Gastroesophageal sphincter (tissue), 4 donors: Measurements from ENCODE around the gene DDHD1. TPM values are rescaled to one million over a fixed set of nuclear protein-coding genes. Genes with fewer than 3 reads are reported as not detected.

Source experiments
- ATAC-seq: fragments of 150-250 bp; one replicate; pipeline ENCODE4 v1.9.1; 2016; ENCODE audit warnings: mild to moderate bottlenecking, moderate library complexity
- H3K27ac ChIP-seq, 4 donors: fragments of 200-600 bp; sonication (generic) in 3 of 4; 1 replicate in 3 of 4; 2 replicates in 1 of 4; pipeline ENCODE4 v1.5.1; 2016 to 2019
- H3K27me3 ChIP-seq: fragments of 200-600 bp; sonication (generic); one replicate; pipeline ENCODE4 v1.5.1; 2019
- H3K36me3 ChIP-seq, 2 donors: fragments of 200-600 bp; sonication (generic); one replicate each; pipeline ENCODE4 v1.5.1; 2019; ENCODE audit warnings: control low read depth in 1 of 2
- H3K4me1 ChIP-seq, 3 donors: fragments of 200-600 bp; sonication (generic); 1 replicate in 2 of 3; 2 replicates in 1 of 3; pipeline ENCODE4 v1.5.1; 2016 to 2019; ENCODE audit warnings: control low read depth in 2 of 3
- H3K4me3 ChIP-seq, 2 donors: fragments of 200-600 bp; sonication (generic); one replicate each; pipeline ENCODE4 v1.5.1; 2019; ENCODE audit warnings: mild to moderate bottlenecking in 1 of 2, moderate library complexity in 1 of 2
- H3K9me3 ChIP-seq, 3 donors: fragments of 200-600 bp; sonication (generic); one replicate each; pipeline ENCODE4 v1.5.1; 2017 to 2019; ENCODE audit warnings: control low read depth in 2 of 3
- EP300 ChIP-seq: sonication (generic); formaldehyde crosslinking; IDR thresholded peaks from one replicate; pipeline ENCODE4 v1.6.1; 2017; ENCODE audit warnings: antibody characterized with exemption, mild to moderate bottlenecking
- POLR2A ChIP-seq, 2 donors: fragments of 450-650 bp; IDR thresholded peaks; one replicate each; pipeline ENCODE4 v1.6.1; 2017; ENCODE audit warnings: antibody characterized with exemption in 2 of 2, mild to moderate bottlenecking in 2 of 2, moderate library complexity in 1 of 2
- POLR2AphosphoS5 ChIP-seq: sonication (generic); formaldehyde crosslinking; IDR thresholded peaks from one replicate; pipeline ENCODE4 v1.6.1; 2017; ENCODE audit warnings: antibody characterized with exemption
- WGBS, 2 donors: methylation state at CpG; one replicate each; pipeline ENCODE4 v1.1.5; 2018; ENCODE audit warnings: low coverage in 1 of 2; 5-methylcytosine and 5-hydroxymethylcytosine counted together
- total RNA-seq, 4 donors: library from RNA; depleted of rRNA; stranded (reverse); fragments of >200 nt; gene quantifications; one replicate each; pipeline ENCODE4 v1.1.0, GENCODE V29; 2016
- TF ChIP-seq, protein P1 (sequence below), 4 experiments: fragments of 200-600 bp in 2 of 4; fragments of 450-650 bp in 2 of 4; sonication (generic) in 1 of 4; IDR thresholded peaks; one replicate each; pipeline ENCODE4 v1.5.1; 2017 to 2019; ENCODE audit warnings: antibody characterized with exemption in 4 of 4, mild to moderate bottlenecking in 2 of 4, moderate library complexity in 2 of 4

The DDHD1 gene
- total RNA-seq, 4 donors from 2014 or later, result 15.4 to 36.4 (median 20.7) TPM

DNA sequence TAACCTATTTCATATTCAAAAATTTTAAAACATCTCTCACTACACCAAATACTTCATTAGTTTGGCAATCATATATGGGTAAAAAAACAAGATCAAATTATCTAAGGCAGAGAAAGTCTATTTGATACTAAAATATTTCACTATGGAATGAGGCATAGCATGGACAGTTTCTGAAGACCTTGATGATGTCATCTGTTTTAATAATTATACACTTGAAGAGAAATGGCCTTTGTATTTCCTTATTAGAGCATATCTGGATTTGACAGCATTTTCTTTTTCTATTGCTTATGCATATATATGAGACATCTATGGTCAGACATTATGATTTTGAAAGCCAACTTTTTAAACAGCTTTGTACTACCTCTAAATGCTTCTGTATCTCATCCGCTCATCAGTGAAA, 88.6 kb downstream of the DDHD1 start:
- no peak overlapping the region for H3K27ac ChIP-seq
- H3K36me3 ChIP-seq, result no peaks in the 10 kb centered on the region
- ATAC-seq, result no peak
- 29 to 83% methylated on average over 1 of the region's 1 CpG for WGBS, 2 donors
- no peaks in the 10 kb centered on the region for H3K4me1 ChIP-seq
- TF ChIP-seq EP300, result no peak
- TF ChIP-seq, protein P1, sequence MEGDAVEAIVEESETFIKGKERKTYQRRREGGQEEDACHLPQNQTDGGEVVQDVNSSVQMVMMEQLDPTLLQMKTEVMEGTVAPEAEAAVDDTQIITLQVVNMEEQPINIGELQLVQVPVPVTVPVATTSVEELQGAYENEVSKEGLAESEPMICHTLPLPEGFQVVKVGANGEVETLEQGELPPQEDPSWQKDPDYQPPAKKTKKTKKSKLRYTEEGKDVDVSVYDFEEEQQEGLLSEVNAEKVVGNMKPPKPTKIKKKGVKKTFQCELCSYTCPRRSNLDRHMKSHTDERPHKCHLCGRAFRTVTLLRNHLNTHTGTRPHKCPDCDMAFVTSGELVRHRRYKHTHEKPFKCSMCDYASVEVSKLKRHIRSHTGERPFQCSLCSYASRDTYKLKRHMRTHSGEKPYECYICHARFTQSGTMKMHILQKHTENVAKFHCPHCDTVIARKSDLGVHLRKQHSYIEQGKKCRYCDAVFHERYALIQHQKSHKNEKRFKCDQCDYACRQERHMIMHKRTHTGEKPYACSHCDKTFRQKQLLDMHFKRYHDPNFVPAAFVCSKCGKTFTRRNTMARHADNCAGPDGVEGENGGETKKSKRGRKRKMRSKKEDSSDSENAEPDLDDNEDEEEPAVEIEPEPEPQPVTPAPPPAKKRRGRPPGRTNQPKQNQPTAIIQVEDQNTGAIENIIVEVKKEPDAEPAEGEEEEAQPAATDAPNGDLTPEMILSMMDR (IDR thresholded peaks at IDR 0.05), result no peak
- no peaks in the 10 kb centered on the region for H3K27me3 ChIP-seq
- no peaks in the 10 kb centered on the region for H3K9me3 ChIP-seq
- H3K4me3 ChIP-seq, result no peak overlapping the region

DNA sequence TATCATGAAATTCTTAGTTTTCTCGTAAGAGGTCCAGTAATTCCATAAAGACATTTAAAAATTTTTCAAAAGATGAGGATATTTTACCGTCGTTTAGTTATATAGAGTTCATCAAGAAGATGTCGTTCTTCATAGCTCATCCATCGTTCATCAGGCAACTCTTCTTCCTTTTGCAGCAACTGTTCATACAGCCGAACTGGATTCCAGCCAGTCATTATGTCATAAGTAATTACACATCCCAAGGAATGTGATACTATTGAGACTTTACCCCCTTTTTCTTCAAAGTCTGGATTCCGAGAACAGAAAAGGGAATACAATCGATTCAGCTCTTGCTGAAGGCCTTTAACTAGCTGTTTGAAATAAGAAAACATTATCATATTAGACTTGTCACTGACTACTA, 90.3 kb downstream of the DDHD1 start:
- 67 to 75% methylated on average over 8 of the region's 8 CpGs for WGBS, 2 donors

DNA sequence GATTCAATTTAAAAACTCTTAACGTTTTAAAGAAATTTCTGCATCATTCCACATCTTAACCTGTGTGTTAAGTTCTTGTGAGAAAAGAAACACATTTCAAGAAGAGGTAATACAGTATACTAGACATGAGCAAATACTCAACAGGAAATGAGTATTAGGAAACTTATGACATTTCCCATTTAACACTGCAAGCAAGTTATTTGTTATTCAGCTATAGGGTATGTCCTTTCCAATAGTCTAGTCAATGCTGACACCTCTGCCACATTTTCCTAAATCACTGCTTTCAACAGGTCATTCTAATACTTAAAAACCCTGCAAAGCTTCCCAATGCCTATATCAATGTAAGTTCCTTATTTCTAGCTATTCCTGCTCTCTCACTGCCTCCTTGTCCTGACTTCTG, 93.1 kb downstream of the DDHD1 start:
- H3K27ac ChIP-seq, result no peak overlapping the region
- TF ChIP-seq POLR2AphosphoS5 (no peak), POLR2A (IDR thresholded peaks at IDR 0.05) (no peak), EP300 (no peak)
- TF ChIP-seq, protein P1 (IDR thresholded peaks at IDR 0.05), result no peak
- no peak for ATAC-seq
- WGBS, 2 donors, result 67 to 75% methylated on average over 1 of the region's 1 CpG
- peaks cover 0 to 32% (median 7%) of the 10 kb centered on the region in 3 donors for H3K4me1 ChIP-seq
- no peak overlapping the region for H3K4me3 ChIP-seq
- H3K9me3 ChIP-seq, result no peaks in the 10 kb centered on the region
- no peaks in the 10 kb centered on the region for H3K36me3 ChIP-seq
- H3K27me3 ChIP-seq, result no peaks in the 10 kb centered on the region

More for the DNA sequence above, 90.3 kb downstream of the DDHD1 start:
- ATAC-seq, result no peak
- Histone ChIP-seq H3K36me3 (no peaks in the 10 kb centered on the region), H3K9me3 (no peaks in the 10 kb centered on the region), H3K27me3 (no peaks in the 10 kb centered on the region), H3K27ac (no peak overlapping the region), H3K4me3 (no peak overlapping the region), H3K4me1 (peaks cover 0 to 4% (median 0%) of the 10 kb centered on the region in 3 donors)
- TF ChIP-seq EP300, result no peak
- TF ChIP-seq POLR2A (IDR thresholded peaks at IDR 0.05), result no peak
- TF ChIP-seq, protein P1 (IDR thresholded peaks at IDR 0.05), result no peak
- TF ChIP-seq POLR2AphosphoS5, result no peak

DNA sequence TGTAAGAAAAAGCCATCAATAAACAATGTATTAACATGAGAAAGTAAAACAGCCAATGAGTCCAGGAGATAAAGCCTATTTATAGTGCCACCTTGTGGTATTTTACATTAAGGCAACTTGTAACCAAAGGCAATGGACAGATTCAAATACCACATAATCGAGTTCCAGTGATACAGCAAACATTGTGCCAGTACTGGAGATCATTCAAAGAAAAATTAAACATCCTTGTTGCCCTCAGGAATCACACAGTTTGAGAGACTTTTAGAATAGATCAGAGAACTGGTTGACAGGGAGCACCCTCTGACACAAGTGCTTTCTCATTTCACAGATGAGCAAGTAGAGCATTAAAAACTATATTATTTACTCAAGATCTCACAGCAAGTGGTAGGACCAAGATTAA, 98.1 kb downstream of the DDHD1 start:
- no peaks in the 10 kb centered on the region for H3K27me3 ChIP-seq
- peaks cover 0 to 10% of the 10 kb centered on the region in 2 donors for H3K36me3 ChIP-seq
- H3K27ac ChIP-seq, result peak overlapping the region; percentile 43 to 59 (median 52)
- WGBS, 2 donors, result 0 to 4% methylated on average over 1 of the region's 1 CpG
- no peaks in the 10 kb centered on the region for H3K9me3 ChIP-seq
- TF ChIP-seq EP300, result no peak
- TF ChIP-seq, protein P1 (IDR thresholded peaks at IDR 0.05), result peak; percentile 65 to 77 (median 74)
- peaks cover 0 to 42% (median 7%) of the 10 kb centered on the region in 3 donors for H3K4me1 ChIP-seq
- H3K4me3 ChIP-seq, result no peak overlapping the region
- ATAC-seq, result peak; percentile 57

DNA sequence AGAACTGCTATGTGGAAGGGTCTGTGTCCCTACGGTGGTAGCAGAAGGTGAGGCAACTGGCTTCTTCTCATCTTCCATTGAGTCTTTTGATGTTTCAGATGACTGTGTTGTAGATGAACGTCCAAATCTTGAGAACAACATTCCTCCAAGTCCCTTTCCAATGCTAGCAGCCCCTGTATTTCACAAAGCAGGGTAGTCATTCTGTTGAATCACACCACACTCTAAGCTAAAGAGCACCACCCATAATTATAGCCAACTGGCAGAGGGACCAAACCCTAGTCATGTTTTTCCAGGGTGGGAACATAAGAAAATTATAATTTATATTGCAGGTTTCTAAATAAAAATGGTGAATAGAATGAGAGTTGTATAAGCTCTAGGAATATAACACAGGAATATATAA, 98.7 kb downstream of the DDHD1 start:
- 33 to 53% methylated on average over 2 of the region's 2 CpGs for WGBS, 2 donors
- H3K4me1 ChIP-seq, result peaks cover 0 to 42% (median 7%) of the 10 kb centered on the region in 3 donors
- H3K36me3 ChIP-seq, result peaks cover 0 to 12% of the 10 kb centered on the region in 2 donors
- no peak for TF ChIP-seq EP300
- TF ChIP-seq, protein P1 (IDR thresholded peaks at IDR 0.05), result no peak
- no peak for TF ChIP-seq POLR2AphosphoS5
- TF ChIP-seq POLR2A (IDR thresholded peaks at IDR 0.05), result no peak
- peak overlapping the region in 3 of 4 donors; percentile 43 to 55 (median 49) for H3K27ac ChIP-seq
- no peak overlapping the region for H3K4me3 ChIP-seq
- H3K27me3 ChIP-seq, result no peaks in the 10 kb centered on the region
- peak; percentile 84 for ATAC-seq
- H3K9me3 ChIP-seq, result no peaks in the 10 kb centered on the region
